Thyroid gland (tissue), 4 donors: ENCODE results near the gene SPECC1. TPM values are rescaled to one million over a fixed set of nuclear protein-coding genes. Genes with fewer than 3 reads are reported as not detected.

ENCODE experiments used
- DNase-seq, 2 donors: peaks; one replicate each; pipeline ENCODE4 v3.0.0-alpha.2; 2019
- H3K27ac ChIP-seq, 3 donors: fragments of 200-600 bp; sonication (generic); 1 replicate in 2 of 3; 2 replicates in 1 of 3; pipeline ENCODE4 v1.5.1; 2016 to 2019; ENCODE audit warnings: mild to moderate bottlenecking in 1 of 3, moderate library complexity in 1 of 3
- H3K27me3 ChIP-seq: fragments of 200-600 bp; sonication (generic); one replicate; pipeline ENCODE4 v1.5.1; 2019
- H3K36me3 ChIP-seq, 2 donors: fragments of 200-600 bp; sonication (generic); one replicate each; pipeline ENCODE4 v1.5.1; 2016 to 2019
- H3K4me1 ChIP-seq, 2 donors: fragments of 200-600 bp; sonication (generic); one replicate each; pipeline ENCODE4 v1.5.1; 2017 to 2019
- H3K4me3 ChIP-seq, 3 donors: fragments of 200-600 bp; sonication (generic); replicated peaks in 1 of 3; 1 replicate in 2 of 3; 2 replicates in 1 of 3; pipeline ENCODE4 v1.5.1; 2016; ENCODE audit warnings: mild to moderate bottlenecking in 1 of 3
- H3K9me3 ChIP-seq: fragments of 200-600 bp; sonication (generic); one replicate; pipeline ENCODE4 v1.5.1; 2017
- POLR2A ChIP-seq, 2 donors: fragments of 450-650 bp; IDR thresholded peaks; one replicate each; pipeline ENCODE4 v1.6.1; 2017; ENCODE audit warnings: antibody characterized with exemption in 2 of 2, mild to moderate bottlenecking in 2 of 2, moderate library complexity in 1 of 2
- WGBS, 2 donors: methylation state at CpG; one replicate each; pipeline ENCODE4 v1.1.5; 2017; 5-methylcytosine and 5-hydroxymethylcytosine counted together
- intact Hi-C: fragments of 100-400 bp; cut with DNase I; formaldehyde crosslinking; loops from one replicate; pipeline ENCODE4 v1.15.1; 2023
- total RNA-seq, 4 donors: library from RNA; depleted of rRNA; stranded (reverse); fragments of >200 nt; gene quantifications; one replicate each; pipeline ENCODE4 v1.2.3, GENCODE V29; 2016
- TF ChIP-seq, protein P1 (sequence below), 6 experiments: fragments of 200-600 bp in 3 of 6; fragments of 450-650 bp in 3 of 6; sonication (generic) in 3 of 6; IDR thresholded peaks; one replicate each; pipeline ENCODE4 v1.5.1; 2016 to 2019; ENCODE audit warnings: antibody characterized with exemption in 6 of 6, mild to moderate bottlenecking in 2 of 6, inconsistent platforms in 1 of 6, moderate library complexity in 1 of 6

Gene SPECC1
- total RNA-seq, 4 donors from 2014 or later, result 19.8 to 41.5 (median 24.4) TPM

DNA sequence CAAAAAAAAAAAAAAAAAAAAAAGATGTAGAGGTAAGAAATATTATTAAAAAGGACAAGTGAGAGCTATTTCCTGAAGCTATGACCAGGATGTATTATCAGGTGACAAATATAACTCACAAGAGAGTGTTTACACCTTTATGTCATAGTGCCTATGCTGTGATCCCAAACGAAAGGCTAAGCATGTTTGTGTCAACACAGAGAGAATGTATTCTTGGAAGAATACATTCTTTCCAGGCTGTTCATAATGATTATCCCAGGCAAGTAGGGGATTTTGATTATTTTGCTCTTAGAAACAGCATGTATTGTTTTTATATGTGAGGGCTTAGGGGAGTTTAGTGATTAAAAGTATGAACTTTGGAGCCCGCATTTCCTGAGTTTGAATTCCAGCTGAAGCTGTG, 175.0 kb downstream of the SPECC1 start:
- no peak overlapping the region for H3K27ac ChIP-seq
- H3K9me3 ChIP-seq, result no peaks in the 10 kb centered on the region
- no peaks in the 10 kb centered on the region for H3K27me3 ChIP-seq
- 74 to 79% methylated on average over 2 of the region's 2 CpGs for WGBS, 2 donors
- DNase-seq, result no peak
- H3K4me3 ChIP-seq, result no peak overlapping the region
- H3K36me3 ChIP-seq, result no peaks in the 10 kb centered on the region
- no peaks in the 10 kb centered on the region for H3K4me1 ChIP-seq
- TF ChIP-seq POLR2A (IDR thresholded peaks at IDR 0.05), result no peak
- intact Hi-C loops, result no loop called here

DNA sequence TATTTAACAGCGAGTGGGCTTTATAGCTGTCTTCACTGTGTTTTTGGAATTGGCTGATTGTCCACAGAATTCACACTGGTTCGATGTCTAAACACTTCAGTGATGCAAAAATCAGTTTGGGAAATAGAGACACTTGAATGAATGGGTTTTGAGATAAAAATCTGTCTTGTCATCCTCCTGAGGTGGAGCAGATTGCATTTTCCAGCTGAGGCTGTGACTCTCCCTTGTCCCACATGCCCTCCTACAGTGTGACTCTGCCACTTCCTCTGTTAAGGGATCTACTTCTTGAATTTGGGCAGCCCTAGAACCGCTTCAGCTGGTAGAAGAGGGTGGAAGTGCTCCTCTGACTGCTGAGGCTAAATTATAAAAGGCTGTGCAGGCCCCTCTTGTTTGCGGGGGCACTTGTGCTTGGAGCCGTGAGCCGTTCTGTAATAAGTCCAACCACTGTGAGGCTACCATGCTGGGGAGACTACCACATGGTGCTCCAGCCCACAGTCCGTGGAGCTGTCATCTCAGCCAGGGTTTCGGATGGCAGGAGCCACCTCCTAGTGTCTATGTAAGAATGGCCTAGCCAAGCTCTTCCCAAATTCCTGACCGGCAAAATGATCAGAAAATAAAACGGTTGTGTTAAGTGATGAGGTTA, 175.9 kb downstream of the SPECC1 start:
- H3K36me3 ChIP-seq, result no peaks in the 10 kb centered on the region
- TF ChIP-seq POLR2A (IDR thresholded peaks at IDR 0.05), result no peak
- TF ChIP-seq, protein P1, sequence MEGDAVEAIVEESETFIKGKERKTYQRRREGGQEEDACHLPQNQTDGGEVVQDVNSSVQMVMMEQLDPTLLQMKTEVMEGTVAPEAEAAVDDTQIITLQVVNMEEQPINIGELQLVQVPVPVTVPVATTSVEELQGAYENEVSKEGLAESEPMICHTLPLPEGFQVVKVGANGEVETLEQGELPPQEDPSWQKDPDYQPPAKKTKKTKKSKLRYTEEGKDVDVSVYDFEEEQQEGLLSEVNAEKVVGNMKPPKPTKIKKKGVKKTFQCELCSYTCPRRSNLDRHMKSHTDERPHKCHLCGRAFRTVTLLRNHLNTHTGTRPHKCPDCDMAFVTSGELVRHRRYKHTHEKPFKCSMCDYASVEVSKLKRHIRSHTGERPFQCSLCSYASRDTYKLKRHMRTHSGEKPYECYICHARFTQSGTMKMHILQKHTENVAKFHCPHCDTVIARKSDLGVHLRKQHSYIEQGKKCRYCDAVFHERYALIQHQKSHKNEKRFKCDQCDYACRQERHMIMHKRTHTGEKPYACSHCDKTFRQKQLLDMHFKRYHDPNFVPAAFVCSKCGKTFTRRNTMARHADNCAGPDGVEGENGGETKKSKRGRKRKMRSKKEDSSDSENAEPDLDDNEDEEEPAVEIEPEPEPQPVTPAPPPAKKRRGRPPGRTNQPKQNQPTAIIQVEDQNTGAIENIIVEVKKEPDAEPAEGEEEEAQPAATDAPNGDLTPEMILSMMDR (IDR thresholded peaks at IDR 0.05), result no peak
- H3K4me3 ChIP-seq, result no peak overlapping the region
- DNase-seq, result no peak
- WGBS, 2 donors, result 85 to 92% methylated on average over 10 of the region's 10 CpGs
- H3K27ac ChIP-seq, result no peak overlapping the region
- no peaks in the 10 kb centered on the region for H3K9me3 ChIP-seq
- intact Hi-C loops, result no loop called here
- no peaks in the 10 kb centered on the region for H3K27me3 ChIP-seq
- H3K4me1 ChIP-seq, result no peaks in the 10 kb centered on the region

DNA sequence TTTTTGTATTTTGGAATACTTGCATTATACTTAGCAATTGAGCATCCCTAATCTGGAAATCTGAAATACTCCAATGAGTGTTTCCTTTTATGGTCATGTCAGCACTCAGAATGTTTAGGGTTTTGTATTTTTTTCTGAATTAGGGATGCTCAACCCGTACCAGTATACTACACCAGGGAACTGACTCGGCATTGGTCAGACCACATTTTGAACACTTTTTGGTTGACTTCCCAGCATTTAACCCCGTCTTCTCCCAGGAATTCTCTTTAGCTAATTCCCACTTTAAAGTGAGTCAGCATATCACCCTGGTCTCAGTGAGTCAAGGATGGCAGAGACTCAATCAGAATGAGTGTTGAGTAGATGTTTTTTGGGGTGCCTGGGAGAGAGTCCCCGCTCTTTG, 177.9 kb downstream of the SPECC1 start:
- no peaks in the 10 kb centered on the region for H3K36me3 ChIP-seq
- no peak overlapping the region for H3K27ac ChIP-seq
- H3K4me3 ChIP-seq, result no peak overlapping the region
- no peaks in the 10 kb centered on the region for H3K4me1 ChIP-seq
- H3K9me3 ChIP-seq, result no peaks in the 10 kb centered on the region
- no peak for TF ChIP-seq POLR2A (IDR thresholded peaks at IDR 0.05)
- TF ChIP-seq, protein P1 (IDR thresholded peaks at IDR 0.05), result no peak
- no peaks in the 10 kb centered on the region for H3K27me3 ChIP-seq
- DNase-seq, result no peak
- 68 to 73% methylated on average over 4 of the region's 4 CpGs for WGBS, 2 donors
- intact Hi-C loops, result no loop called here

DNA sequence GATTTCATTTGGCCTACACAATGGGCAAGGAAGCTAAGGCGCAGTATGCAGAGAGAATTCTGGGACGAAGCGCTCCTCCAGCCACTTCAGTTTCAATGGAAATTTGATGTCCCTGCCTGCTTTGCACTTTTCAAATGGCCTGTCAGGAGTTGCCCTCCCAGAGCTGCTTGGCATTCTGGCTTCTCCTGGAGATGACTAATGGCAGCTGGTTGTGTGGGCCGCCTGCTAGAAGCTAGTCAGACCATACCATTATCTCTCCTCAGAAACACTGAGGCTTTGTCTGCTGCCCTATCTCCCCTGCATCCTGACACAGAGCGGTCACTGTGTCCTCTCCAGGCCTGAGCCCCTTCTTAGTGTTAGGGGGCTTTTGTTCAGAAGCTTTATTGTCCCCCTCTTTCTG, 180.1 kb downstream of the SPECC1 start:
- H3K4me1 ChIP-seq, result no peaks in the 10 kb centered on the region
- H3K4me3 ChIP-seq, result no peak overlapping the region
- TF ChIP-seq, protein P1 (IDR thresholded peaks at IDR 0.05), result no peak
- TF ChIP-seq POLR2A (IDR thresholded peaks at IDR 0.05), result no peak
- intact Hi-C loops, result no loop called here
- H3K36me3 ChIP-seq, result no peaks in the 10 kb centered on the region
- no peak for DNase-seq
- WGBS, 2 donors, result 88 to 94% methylated on average over 4 to 5 of the region's 5 CpGs
- no peaks in the 10 kb centered on the region for H3K9me3 ChIP-seq
- H3K27me3 ChIP-seq, result no peaks in the 10 kb centered on the region
- H3K27ac ChIP-seq, result no peak overlapping the region

DNA sequence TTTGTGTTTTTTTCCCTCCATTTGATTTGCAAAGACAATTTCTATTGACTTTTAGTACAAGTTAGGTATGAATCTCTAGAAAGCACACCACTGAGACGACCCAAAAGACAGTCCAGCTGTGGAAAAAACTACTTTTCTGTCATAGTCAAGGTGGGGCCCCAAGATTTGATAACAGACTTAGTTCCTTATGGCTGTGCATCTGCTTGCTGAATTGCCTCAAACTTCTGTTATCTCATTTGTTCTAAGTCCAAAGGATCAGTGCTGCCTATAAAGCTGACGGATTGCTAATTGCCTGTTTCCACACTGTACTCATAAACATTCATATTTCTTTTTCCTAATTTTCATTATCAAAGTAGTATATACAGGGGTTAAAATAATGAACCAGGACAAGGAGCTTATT, 180.8 kb downstream of the SPECC1 start:
- WGBS, 2 donors, result 90 to 92% methylated on average over 2 of the region's 2 CpGs
- no peak for TF ChIP-seq POLR2A (IDR thresholded peaks at IDR 0.05)
- TF ChIP-seq, protein P1 (IDR thresholded peaks at IDR 0.05), result no peak
- Histone ChIP-seq H3K27ac (no peak overlapping the region), H3K9me3 (no peaks in the 10 kb centered on the region), H3K4me1 (no peaks in the 10 kb centered on the region), H3K27me3 (no peaks in the 10 kb centered on the region), H3K4me3 (no peak overlapping the region), H3K36me3 (no peaks in the 10 kb centered on the region)
- DNase-seq, result no peak
- intact Hi-C loops, result no loop called here
